ENCODE measurements around the gene HSPD1.

- TF ChIP-seq SMAD1 (IDR thresholded peaks at IDR 0.05; ENCODE audit: low read depth, low read length, partially characterized antibody) (no peak), E2F4 (CRISPR knock-in tag; IDR thresholded peaks at IDR 0.05; ENCODE audit: low read depth) (no peak), BRF1 (IDR thresholded peaks at IDR 0.05; ENCODE audit: borderline replicate concordance, extremely low read depth, insufficient read length) (no peak), ZFP36 (IDR thresholded peaks at IDR 0.05; ENCODE audit: low read depth, low read length, partially characterized antibody) (no peak), MEF2A (IDR thresholded peaks at IDR 0.05; ENCODE audit: control insufficient read depth, low read depth, low read length) (no peak)
These were observed 44.2 kb downstream of the HSPD1 start for GRCh38 chr2:197455428-197455827.

All from K562 (cell line).